Fibroblast of gingiva (primary cell): ENCODE measurements around the gene GRM4.

Experiments used
- DNase-seq: peaks from one replicate; pipeline ENCODE4 v3.0.0-alpha.2; 2011; ENCODE audit warnings: low read depth

The GRM4 gene

GRCh38 chr6:34157236-34157830, 11.4 kb upstream of the GRM4 start:
- DNase-seq, result no peak

GRCh38 chr6:34155471-34156300, 9.8 kb upstream of the GRM4 start:
- DNase-seq, result no peak

GRCh38 chr6:34154668-34155447, 9.0 kb upstream of the GRM4 start:
- peak; percentile 17 for DNase-seq

GRCh38 chr6:34152806-34153520, 7.1 kb upstream of the GRM4 start:
- no peak for DNase-seq

- DNase-seq, result no peak
Measured at GRCh38 chr6:34152042-34152524, 6.2 kb upstream of the GRM4 start.

GRCh38 chr6:34151321-34152041, 5.6 kb upstream of the GRM4 start:
- no peak for DNase-seq

GRCh38 chr6:34150766-34151165, 4.9 kb upstream of the GRM4 start:
- DNase-seq, result no peak

GRCh38 chr6:34149831-34150400, 4.0 kb upstream of the GRM4 start:
- DNase-seq, result no peak

- no peak for DNase-seq
Measured at GRCh38 chr6:34149452-34149810, 3.5 kb upstream of the GRM4 start.

GRCh38 chr6:34148631-34149451, 3.0 kb upstream of the GRM4 start:
- no peak for DNase-seq

GRCh38 chr6:34147906-34148630, 2.2 kb upstream of the GRM4 start:
- DNase-seq, result no peak

GRCh38 chr6:34146801-34147592, 1.1 kb upstream of the GRM4 start:
- DNase-seq, result no peak

- DNase-seq, result peak; percentile 31
Measured at GRCh38 chr6:34145161-34146020, 496 bp downstream of the GRM4 start.

GRCh38 chr6:34144581-34145160, 1.2 kb downstream of the GRM4 start:
- no peak for DNase-seq

- DNase-seq, result no peak
Measured at GRCh38 chr6:34143884-34144580, 1.9 kb downstream of the GRM4 start.

- no peak for DNase-seq
Measured at GRCh38 chr6:34143196-34143883, 2.5 kb downstream of the GRM4 start.
